Measurements from ENCODE around the gene ACTN1. TPM values are rescaled to one million over a fixed set of nuclear protein-coding genes. Genes with fewer than 3 reads are reported as not detected.

ACTN1 gene
- total and polyA plus RNA-seq, 2 experiments from 2014 or later, result 121 to 280 TPM

GRCh38 chr14:69012256-69012953 lies 33.3 kb upstream of the ACTN1 start (continued):
- TF ChIP-seq ZNF462 (CRISPR knock-in tag; IDR thresholded peaks at IDR 0.05) (no peak), CREB1 (CRISPR knock-in tag; IDR thresholded peaks at IDR 0.05; ENCODE audit: low read depth) (no peak), NANOG (IDR thresholded peaks at IDR 0.05; ENCODE audit: borderline replicate concordance) (no peak)

DNA sequence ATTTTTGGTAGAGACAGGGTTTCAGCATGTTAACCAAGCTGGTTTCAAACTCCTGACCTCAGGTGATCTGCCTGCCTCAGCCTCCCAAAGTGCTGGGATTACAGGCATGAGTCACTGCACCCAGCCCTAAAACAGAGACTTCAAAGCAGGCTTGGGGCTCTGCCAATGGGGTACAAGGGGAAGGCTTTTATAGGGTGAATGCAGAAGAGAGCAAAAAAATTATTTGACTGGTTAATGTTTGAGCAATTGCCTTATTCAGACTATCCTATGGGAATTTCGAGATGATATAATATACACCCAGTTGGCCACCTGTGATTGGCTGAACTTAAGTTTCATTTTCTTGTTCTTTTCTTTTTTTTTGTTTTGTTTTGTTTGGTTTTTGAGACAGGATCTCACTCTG lies 31.5 kb upstream of the ACTN1 start:
- peaks cover 16% of the 10 kb centered on the region for H3K4me1 ChIP-seq (ENCODE audit: insufficient read depth)
- no peaks in the 10 kb centered on the region for H4K20me1 ChIP-seq (replicated peaks; ENCODE audit: insufficient read depth)
- H3K27me3 ChIP-seq (ENCODE audit: insufficient read depth), result no peaks in the 10 kb centered on the region
- no peaks in the 10 kb centered on the region for H3K36me3 Mint-ChIP-seq (ENCODE audit: low read depth)
- no peaks in the 10 kb centered on the region for H3K9me3 Mint-ChIP-seq
- H3K9me2 ChIP-seq (ENCODE audit: insufficient read depth), result no peaks in the 10 kb centered on the region
- DNase-seq (ENCODE audit: low spot score) (no peak), ATAC-seq (no peak)
- no peak overlapping the region for H3K27ac Mint-ChIP-seq
- TF ChIP-seq REST (IDR thresholded peaks at IDR 0.05; ENCODE audit: unreplicated experiment), result no peak
- no peak for TF ChIP-seq STAT1 (IDR thresholded peaks at IDR 0.05; ENCODE audit: unreplicated experiment)
- TF ChIP-seq NANOG (IDR thresholded peaks at IDR 0.05; ENCODE audit: borderline replicate concordance), result no peak
- TF ChIP-seq CTCF (conservative IDR thresholded peaks at IDR 0.05; ENCODE audit: low read depth in 2 of 2), result no peak
- no peak for TF ChIP-seq POLR2AphosphoS5 (IDR thresholded peaks at IDR 0.05; ENCODE audit: low read depth)
- no peak for TF ChIP-seq EZH2 (IDR thresholded peaks at IDR 0.05; ENCODE audit: low read depth, unreplicated experiment)
- TF ChIP-seq ZNF114 (CRISPR knock-in tag; IDR thresholded peaks at IDR 0.05), result no peak
- no peak for TF ChIP-seq CREB1 (CRISPR knock-in tag; IDR thresholded peaks at IDR 0.05; ENCODE audit: low read depth)
- no peak for TF ChIP-seq ETS1 (IDR thresholded peaks at IDR 0.05)
- H3K27ac ChIP-seq (ENCODE audit: low read depth), result no peak overlapping the region
- H3K4me1 Mint-ChIP-seq, result peaks cover 25% of the 10 kb centered on the region
- 0 out of 2 replicates have a peak, but pooled peaks cover 4% of the 10 kb centered on the region for H3F3A ChIP-seq (replicated peaks; ENCODE audit: low read depth)
- H3K27me3 Mint-ChIP-seq (ENCODE audit: insufficient read depth, low read depth, poor library complexity), result peaks cover 8% of the 10 kb centered on the region
- no peak overlapping the region for H3K4me2 ChIP-seq
- no peaks in the 10 kb centered on the region for H3K36me3 ChIP-seq (ENCODE audit: insufficient read depth)
- peak overlapping the region; percentile 10; the same call in 1 of the 2 replicates for H2AFZ ChIP-seq
- H3K4me3 Mint-ChIP-seq, result no peak overlapping the region
- no peaks in the 10 kb centered on the region for H3K79me2 ChIP-seq (replicated peaks; ENCODE audit: insufficient read depth)
- no peak overlapping the region for H3K4me3 ChIP-seq
